Small intestine (tissue), 16 donors: ENCODE measurements around the gene ACTR3. TPM values are rescaled to one million over a fixed set of nuclear protein-coding genes. Genes with fewer than 3 reads are reported as not detected.
"Not testable (repeated sequence)": the region's sequence is repeated elsewhere in the genome, so short reads cannot be mapped to it uniquely, and the experiment has no call there.

Source experiments
- DNase-seq, 2 donors: peaks; one replicate each; pipeline versions ENCODE4 v3.0.0 to v3.0.0-alpha.2; 2013
- FAIRE-seq: peaks from 2 replicates; lab custom pipeline; 2012; peaks lifted over from hg19 to GRCh38; lab: Jason Lieb, UNC
- H3K27ac ChIP-seq, 3 donors: one replicate each; pipeline ENCODE4 v1.5.1; 2013; ENCODE audit warnings: low read length in 2 of 3, mild to moderate bottlenecking in 2 of 3, control low read depth in 1 of 3, inconsistent platforms in 1 of 3, low read depth in 1 of 3, moderate library complexity in 1 of 3
- H3K27me3 ChIP-seq, 3 donors: one replicate each; pipeline ENCODE4 v1.6.1; 2013; ENCODE audit warnings: low read length in 3 of 3, inconsistent platforms in 1 of 3; ENCODE audit not compliant: control insufficient read depth in 3 of 3, insufficient read depth in 3 of 3
- H3K36me3 ChIP-seq, 3 donors: one replicate each; pipeline ENCODE4 v1.6.1; 2013; ENCODE audit warnings: low read length in 3 of 3, inconsistent platforms in 1 of 3, low read depth in 1 of 3, mild to moderate bottlenecking in 1 of 3, moderate library complexity in 1 of 3; ENCODE audit not compliant: control insufficient read depth in 3 of 3, insufficient read depth in 2 of 3
- H3K4me1 ChIP-seq, 3 donors: one replicate each; pipeline ENCODE4 v1.6.1; 2013; ENCODE audit warnings: low read length in 2 of 3, inconsistent platforms in 1 of 3, low read depth in 1 of 3, mild to moderate bottlenecking in 1 of 3, moderate library complexity in 1 of 3; ENCODE audit not compliant: control insufficient read depth in 3 of 3, insufficient read depth in 2 of 3
- H3K4me3 ChIP-seq, 3 donors: one replicate each; pipeline ENCODE4 v1.5.1; 2013; ENCODE audit warnings: low read length in 3 of 3, control low read depth in 1 of 3, inconsistent platforms in 1 of 3, low read depth in 1 of 3, mild to moderate bottlenecking in 1 of 3, moderate library complexity in 1 of 3
- H3K9me3 ChIP-seq, 2 donors: one replicate each; pipeline ENCODE4 v1.6.1; 2013; ENCODE audit warnings: low read depth in 1 of 2, low read length in 1 of 2; ENCODE audit not compliant: control insufficient read depth in 2 of 2, insufficient read depth in 1 of 2
- WGBS, 3 donors: extraction: QIAGEN DNeasy Blood & Tissue Kit; methylation state at CpG; one replicate each; pipeline ENCODE4 v1.1.7; 2013; 5-methylcytosine and 5-hydroxymethylcytosine counted together
- long read RNA-seq, 10 donors: transcript quantifications; one replicate each; lab custom pipeline, GENCODE V29; 2026
- polyA plus RNA-seq, 4 donors: library from polyadenylated mRNA; stranded (reverse) in 3 of 4; unstranded in 1 of 4; fragments of 200-250 nt in 3 of 4; fragments of 120-200 nt in 1 of 4; gene quantifications; one replicate each; pipeline versions ENCODE4 v1.2.1 to v1.2.3, GENCODE V29; 2013
- donor health status: healthy with polysubstance abuse.
- donor health status: control.
- donor health status: control.
- donor health status: Bipolar disorder and iron deficiency.
- donor health status: healthy.

Gene ACTR3
- 100 to 1,000 TPM in 1 of 4 donors, 10 to 100 TPM in 3; 78.9 to 137 (median 95.4) TPM for polyA plus RNA-seq
- long read RNA-seq, donor 1: 0 reads
- long read RNA-seq, donor 2, full-length matches to known transcripts: 14 of 22 reads
- long read RNA-seq, donor 2, partial matches to known transcripts: 8 of 22 reads
- long read RNA-seq, donor 2, other reads (novel, unspliced or antisense): 0 of 22 reads
- long read RNA-seq, donor 3, full-length matches to known transcripts: 11 of 25 reads
- long read RNA-seq, donor 3, partial matches to known transcripts: 14 of 25 reads
- long read RNA-seq, donor 3, other reads (novel, unspliced or antisense): 0 of 25 reads
- long read RNA-seq, donor 4: 0 reads
- long read RNA-seq, donor 5, full-length matches to known transcripts: 5 of 5 reads
- long read RNA-seq, donor 5, partial matches to known transcripts: 0 of 5 reads
- long read RNA-seq, donor 5, other reads (novel, unspliced or antisense): 0 of 5 reads
- long read RNA-seq, donor 6, full-length matches to known transcripts: 19 of 59 reads
- long read RNA-seq, donor 6, partial matches to known transcripts: 40 of 59 reads
- long read RNA-seq, donor 6, other reads (novel, unspliced or antisense): 0 of 59 reads
- long read RNA-seq, donor 7: 0 reads
- long read RNA-seq, donor 8, full-length matches to known transcripts: 2 of 2 reads
- long read RNA-seq, donor 8, partial matches to known transcripts: 0 of 2 reads
- long read RNA-seq, donor 8, other reads (novel, unspliced or antisense): 0 of 2 reads
- long read RNA-seq, donor 9, full-length matches to known transcripts: 2 of 2 reads
- long read RNA-seq, donor 9, partial matches to known transcripts: 0 of 2 reads
- long read RNA-seq, donor 9, other reads (novel, unspliced or antisense): 0 of 2 reads
- long read RNA-seq, donor 10, full-length matches to known transcripts: 36 of 73 reads
- long read RNA-seq, donor 10, partial matches to known transcripts: 37 of 73 reads
- long read RNA-seq, donor 10, other reads (novel, unspliced or antisense): 0 of 73 reads

- Histone ChIP-seq H3K9me3 (no peaks in the 10 kb centered on the region), H3K27ac (peak within 1 kb of the TSS; percentile 84 to 99 (median 98)), H3K4me1 (peaks cover 7 to 25% (median 17%) of the 10 kb centered on the region in 3 donors), H3K4me3 (peak within 1 kb of the TSS; percentile 87 to 95 (median 92)), H3K27me3 (no peaks in the 10 kb centered on the region), H3K36me3 (peaks cover 0 to 3% (median 0%) of the 10 kb centered on the region in 3 donors)
- FAIRE-seq: no peak
- 0 to 1% (median 0%) methylated on average over 26 to 51 of the region's 51 CpGs for WGBS, 3 donors
- peak; percentile 99 to 100 for DNase-seq
These were observed at the start of gene ACTR3 for GRCh38 chr2:113889471-113890252. Gene ACTR3, plus strand, starts transcription at chr2:113890089. Its CDS starts 191 bp downstream, at chr2:113890280.

- H3K36me3 ChIP-seq: no peaks in the 10 kb centered on the region
- no peaks in the 10 kb centered on the region for H3K27me3 ChIP-seq
- no peak overlapping the region for H3K27ac ChIP-seq
- FAIRE-seq (no peak), DNase-seq (no peak)
- peaks cover 0 to 3% of the 10 kb centered on the region in 2 donors for H3K9me3 ChIP-seq
- no peak overlapping the region for H3K4me3 ChIP-seq
- H3K4me1 ChIP-seq: no peaks in the 10 kb centered on the region
- WGBS, 3 donors: 86 to 89% (median 88%) methylated on average over 7 of the region's 7 CpGs
These were observed 49.4 kb upstream of the ACTR3 start for GRCh38 chr2:113840518-113840917.

GRCh38 chr2:113842919-113843736, 46.8 kb upstream of the ACTR3 start:
- 67 to 83% (median 78%) methylated on average over 14 of the region's 14 CpGs for WGBS, 3 donors
- Histone ChIP-seq H3K4me1 (no peaks in the 10 kb centered on the region), H3K27me3 (no peaks in the 10 kb centered on the region), H3K36me3 (no peaks in the 10 kb centered on the region), H3K27ac (no peak overlapping the region), H3K4me3 (no peak overlapping the region), H3K9me3 (peaks cover 0 to 5% of the 10 kb centered on the region in 2 donors)
- DNase-seq (no peak), FAIRE-seq (no peak)

- not testable (repeated sequence) for H3K9me3 ChIP-seq, H3K27me3 ChIP-seq, H3K4me3 ChIP-seq, H3K4me1 ChIP-seq, DNase-seq, FAIRE-seq, H3K27ac ChIP-seq, H3K36me3 ChIP-seq
- 86 to 98% (median 95%) methylated on average over 4 of the region's 4 CpGs for WGBS, 3 donors
These were observed 46.2 kb upstream of the ACTR3 start for GRCh38 chr2:113843737-113844050.

GRCh38 chr2:113845261-113845660, 44.6 kb upstream of the ACTR3 start:
- DNase-seq (no peak), FAIRE-seq (no peak)
- no peaks in the 10 kb centered on the region for H3K4me1 ChIP-seq
- peaks cover 0 to 5% of the 10 kb centered on the region in 2 donors for H3K9me3 ChIP-seq
- H3K4me3 ChIP-seq: no peak overlapping the region
- 72 to 85% (median 78%) methylated on average over 3 of the region's 3 CpGs for WGBS, 3 donors
- H3K27me3 ChIP-seq: no peaks in the 10 kb centered on the region
- no peaks in the 10 kb centered on the region for H3K36me3 ChIP-seq
- H3K27ac ChIP-seq: no peak overlapping the region

- not testable (repeated sequence) for FAIRE-seq, H3K36me3 ChIP-seq, H3K27ac ChIP-seq, H3K4me3 ChIP-seq, DNase-seq, H3K4me1 ChIP-seq, H3K9me3 ChIP-seq, H3K27me3 ChIP-seq
- WGBS, 3 donors: 75 to 87% (median 77%) methylated on average over 4 of the region's 4 CpGs
These were observed 44.1 kb upstream of the ACTR3 start for GRCh38 chr2:113845796-113846195.

- peaks cover 0 to 5% of the 10 kb centered on the region in 2 donors for H3K9me3 ChIP-seq
- WGBS, 3 donors: 67 to 83% (median 72%) methylated on average over 2 of the region's 2 CpGs
- H3K27ac ChIP-seq: no peak overlapping the region
- H3K4me3 ChIP-seq: no peak overlapping the region
- H3K27me3 ChIP-seq: no peaks in the 10 kb centered on the region
- no peak for FAIRE-seq
- H3K36me3 ChIP-seq: no peaks in the 10 kb centered on the region
- DNase-seq: no peak
- peaks cover 0 to 5% (median 0%) of the 10 kb centered on the region in 3 donors for H3K4me1 ChIP-seq
These were observed 43.5 kb upstream of the ACTR3 start for GRCh38 chr2:113846429-113846828.
